ENCODE measurements around the gene CEP85L. TPM values are rescaled to one million over a fixed set of nuclear protein-coding genes. Genes with fewer than 3 reads are reported as not detected.
"Not testable (repeated sequence)": the region's sequence is repeated elsewhere in the genome, so short reads cannot be mapped to it uniquely, and the experiment has no call there.

CEP85L gene
- total and polyA plus RNA-seq, 5 experiments from 2014 or later: 31.1 to 73.6 (median 50.0) TPM

GRCh38 chr6:118468682-118469465 lies 182.5 kb downstream of the CEP85L start:
- peaks cover 32 to 82% (median 35%) of the 10 kb centered on the region in 3 donors for H3K36me3 Mint-ChIP-seq
- H3K27me3 Mint-ChIP-seq: no peaks in the 10 kb centered on the region
- H3K9me3 Mint-ChIP-seq: no peaks in the 10 kb centered on the region
- POLR2A ChIA-PET: no interaction called here
- no peak for ATAC-seq
- peak overlapping the region in 3 of 10 donors; percentile 23 to 52 (median 40) for H3K27ac Mint-ChIP-seq
- peaks cover 0 to 15% (median 9%) of the 10 kb centered on the region in 4 donors for H3K4me1 Mint-ChIP-seq
- no peak overlapping the region for H3K4me3 Mint-ChIP-seq
- no peak for DNase-seq

- no peak overlapping the region for H3K4me3 Mint-ChIP-seq
- POLR2A ChIA-PET: no interaction called here
- H3K36me3 Mint-ChIP-seq: peaks cover 35 to 87% (median 46%) of the 10 kb centered on the region in 3 donors
- H3K4me1 Mint-ChIP-seq: peaks cover 0 to 9% (median 3%) of the 10 kb centered on the region in 4 donors
- no peaks in the 10 kb centered on the region for H3K9me3 Mint-ChIP-seq
- no peak for ATAC-seq
- peak overlapping the region in 3 of 10 donors; percentile 0 to 9 (median 6) for H3K27ac Mint-ChIP-seq
- no peak for DNase-seq
- no peaks in the 10 kb centered on the region for H3K27me3 Mint-ChIP-seq
These were observed 184.2 kb downstream of the CEP85L start for GRCh38 chr6:118467181-118467580.

GRCh38 chr6:118464620-118465019 lies 186.8 kb downstream of the CEP85L start:
- ATAC-seq: no peak
- peaks cover 31 to 73% (median 48%) of the 10 kb centered on the region in 3 donors for H3K36me3 Mint-ChIP-seq
- peaks cover 0 to 7% (median 3%) of the 10 kb centered on the region in 4 donors for H3K4me1 Mint-ChIP-seq
- no peak for DNase-seq
- no peak overlapping the region for H3K4me3 Mint-ChIP-seq
- peak overlapping the region in 1 of 10 donors; percentile 40 for H3K27ac Mint-ChIP-seq
- H3K9me3 Mint-ChIP-seq: no peaks in the 10 kb centered on the region
- POLR2A ChIA-PET: no interaction called here
- H3K27me3 Mint-ChIP-seq: no peaks in the 10 kb centered on the region

GRCh38 chr6:118460958-118461470 lies 190.4 kb downstream of the CEP85L start:
- POLR2A ChIA-PET: no interaction called here
- Mint-ChIP-seq H3K27me3 (no peaks in the 10 kb centered on the region), H3K27ac (no peak overlapping the region), H3K4me1 (peaks cover 0 to 3% (median 0%) of the 10 kb centered on the region in 4 donors), H3K36me3 (peaks cover 12 to 41% (median 32%) of the 10 kb centered on the region in 3 donors), H3K9me3 (peaks cover 0 to 8% (median 0%) of the 10 kb centered on the region in 9 donors), H3K4me3 (no peak overlapping the region)
- DNase-seq: no peak
- no peak for ATAC-seq

GRCh38 chr6:118456982-118457381 lies 194.4 kb downstream of the CEP85L start:
- ATAC-seq (no peak), DNase-seq (no peak)
- H3K27ac Mint-ChIP-seq: no peak overlapping the region
- H3K36me3 Mint-ChIP-seq: peaks cover 13 to 21% (median 15%) of the 10 kb centered on the region in 3 donors
- H3K4me1 Mint-ChIP-seq: no peaks in the 10 kb centered on the region
- H3K9me3 Mint-ChIP-seq: peaks cover 8 to 42% (median 22%) of the 10 kb centered on the region in 9 donors
- H3K4me3 Mint-ChIP-seq: no peak overlapping the region
- POLR2A ChIA-PET: no interaction called here
- no peaks in the 10 kb centered on the region for H3K27me3 Mint-ChIP-seq

GRCh38 chr6:118451839-118452238 lies 199.6 kb downstream of the CEP85L start:
- POLR2A ChIA-PET: no interaction called here
- peaks cover 10 to 46% (median 42%) of the 10 kb centered on the region in 3 donors for H3K36me3 Mint-ChIP-seq
- no peak overlapping the region for H3K4me3 Mint-ChIP-seq
- DNase-seq: no peak
- H3K9me3 Mint-ChIP-seq: peaks cover 27 to 84% (median 47%) of the 10 kb centered on the region in 9 donors
- H3K4me1 Mint-ChIP-seq: no peaks in the 10 kb centered on the region
- no peak for ATAC-seq
- no peaks in the 10 kb centered on the region for H3K27me3 Mint-ChIP-seq
- H3K27ac Mint-ChIP-seq: peak overlapping the region in 1 of 10 donors; percentile 49

GRCh38 chr6:118444796-118445195 lies 206.6 kb downstream of the CEP85L start:
- Mint-ChIP-seq H3K4me3 (no peak overlapping the region), H3K9me3 (peaks cover 22 to 83% (median 57%) of the 10 kb centered on the region in 9 donors), H3K36me3 (peaks cover 20 to 72% (median 51%) of the 10 kb centered on the region in 3 donors), H3K27me3 (no peaks in the 10 kb centered on the region), H3K27ac (no peak overlapping the region), H3K4me1 (no peaks in the 10 kb centered on the region)
- DNase-seq (no peak), ATAC-seq (no peak)
- POLR2A ChIA-PET: no interaction called here

GRCh38 chr6:118436482-118436881 lies 214.9 kb downstream of the CEP85L start:
- H3K9me3 Mint-ChIP-seq: peaks cover 20 to 91% (median 61%) of the 10 kb centered on the region in 9 donors
- no peak for DNase-seq

GRCh38 chr6:118434147-118434546 lies 217.2 kb downstream of the CEP85L start:
- H3K4me1 Mint-ChIP-seq, POLR2A ChIA-PET, DNase-seq, H3K4me3 Mint-ChIP-seq, H3K27ac Mint-ChIP-seq, H3K27me3 Mint-ChIP-seq, ATAC-seq: not testable (repeated sequence)
- Mint-ChIP-seq H3K9me3 (peaks cover 19 to 91% (median 49%) of the 10 kb centered on the region in 9 donors), H3K36me3 (peaks cover 28 to 59% (median 41%) of the 10 kb centered on the region in 3 donors)

More at GRCh38 chr6:118436482-118436881, 214.9 kb downstream of the CEP85L start:
- POLR2A ChIA-PET: no interaction called here
- Mint-ChIP-seq H3K4me3 (no peak overlapping the region), H3K27ac (no peak overlapping the region), H3K4me1 (no peaks in the 10 kb centered on the region), H3K36me3 (peaks cover 13 to 53% (median 50%) of the 10 kb centered on the region in 3 donors), H3K27me3 (no peaks in the 10 kb centered on the region)
- no peak for ATAC-seq

GRCh38 chr6:118421312-118421711 lies 230.1 kb downstream of the CEP85L start:
- H3K4me3 Mint-ChIP-seq, ATAC-seq, H3K27ac Mint-ChIP-seq, DNase-seq, H3K27me3 Mint-ChIP-seq, H3K4me1 Mint-ChIP-seq, POLR2A ChIA-PET: not testable (repeated sequence)
- peaks cover 50 to 55% (median 53%) of the 10 kb centered on the region in 3 donors for H3K36me3 Mint-ChIP-seq
- H3K9me3 Mint-ChIP-seq: peaks cover 0 to 46% (median 36%) of the 10 kb centered on the region in 9 donors

- ATAC-seq (no peak), DNase-seq (no peak)
- Mint-ChIP-seq H3K27ac (no peak overlapping the region), H3K36me3 (peaks cover 35 to 45% (median 37%) of the 10 kb centered on the region in 3 donors), H3K4me3 (no peak overlapping the region), H3K27me3 (no peaks in the 10 kb centered on the region), H3K9me3 (peaks cover 0 to 30% (median 26%) of the 10 kb centered on the region in 9 donors), H3K4me1 (peaks cover 0 to 3% (median 0%) of the 10 kb centered on the region in 4 donors)
- POLR2A ChIA-PET: no interaction called here
These were observed 231.7 kb downstream of the CEP85L start for GRCh38 chr6:118419448-118420394.

All from naive thymus-derived CD8-positive, alpha-beta T cell (primary cell).